ELR (cell line): Measurements from ENCODE around the gene CLIP1.
"Not testable (repeated sequence)": the region's sequence is repeated elsewhere in the genome, so short reads cannot be mapped to it uniquely, and the experiment has no call there.

ENCODE experiments used
- DNase-seq: peaks from one replicate; pipeline ENCODE4 v3.0.0-alpha.2; 2015; ENCODE audit warnings: low read depth

The CLIP1 gene

GRCh38 chr12:122421821-122422729 lies at the start of gene CLIP1:
CLIP1 (minus strand) TSS chr12:122422669; CDS start chr12:122380452, 42,217 bp downstream.
- peak; percentile 87 for DNase-seq

GRCh38 chr12:122471324-122472226 lies 49.1 kb upstream of the CLIP1 start:
- peak; percentile 82 for DNase-seq

GRCh38 chr12:122470576-122470975 lies 48.1 kb upstream of the CLIP1 start:
- DNase-seq: not testable (repeated sequence)

GRCh38 chr12:122469856-122470255 lies 47.4 kb upstream of the CLIP1 start:
- not testable (repeated sequence) for DNase-seq

GRCh38 chr12:122467983-122468382 lies 45.5 kb upstream of the CLIP1 start:
- DNase-seq: no peak

- DNase-seq: peak; percentile 99
Observed at GRCh38 chr12:122464317-122465042, 42.0 kb upstream of the CLIP1 start.

GRCh38 chr12:122460641-122461040 lies 38.2 kb upstream of the CLIP1 start:
- no peak for DNase-seq

- no peak for DNase-seq
Observed at GRCh38 chr12:122460061-122460460, 37.6 kb upstream of the CLIP1 start.

- DNase-seq: no peak
Observed at GRCh38 chr12:122459211-122459610, 36.7 kb upstream of the CLIP1 start.

GRCh38 chr12:122458105-122459035 lies 35.9 kb upstream of the CLIP1 start:
- no peak for DNase-seq

GRCh38 chr12:122457627-122458026 lies 35.2 kb upstream of the CLIP1 start:
- DNase-seq: no peak

GRCh38 chr12:122454739-122455138 lies 32.3 kb upstream of the CLIP1 start:
- DNase-seq: no peak

- DNase-seq: no peak
Observed at GRCh38 chr12:122454250-122454721, 31.8 kb upstream of the CLIP1 start.

GRCh38 chr12:122452701-122453285 lies 30.3 kb upstream of the CLIP1 start:
- no peak for DNase-seq

GRCh38 chr12:122449317-122449716 lies 26.8 kb upstream of the CLIP1 start:
- peak; percentile 96 for DNase-seq

- not testable (repeated sequence) for DNase-seq
Observed at GRCh38 chr12:122447825-122448224, 25.4 kb upstream of the CLIP1 start.

- DNase-seq: not testable (repeated sequence)
Observed at GRCh38 chr12:122446390-122446789, 23.9 kb upstream of the CLIP1 start.

- DNase-seq: not testable (repeated sequence)
Observed at GRCh38 chr12:122444071-122444470, 21.6 kb upstream of the CLIP1 start.

GRCh38 chr12:122438822-122439221 lies 16.4 kb upstream of the CLIP1 start:
- not testable (repeated sequence) for DNase-seq

GRCh38 chr12:122437656-122438121 lies 15.2 kb upstream of the CLIP1 start:
- peak; percentile 59 for DNase-seq
